ENCODE data around the gene ANXA4.
"Not testable (repeated sequence)": the region's sequence is repeated elsewhere in the genome, so short reads cannot be mapped to it uniquely, and the experiment has no call there.

The ANXA4 gene

GRCh38 chr2:69721022-69721421 is 20.9 kb upstream of the ANXA4 start:
- DNase-seq = no peak

GRCh38 chr2:69723791-69724190 is 18.1 kb upstream of the ANXA4 start:
- DNase-seq = no peak

GRCh38 chr2:69724540-69725159 is 17.3 kb upstream of the ANXA4 start:
- DNase-seq = peak; percentile 56

GRCh38 chr2:69725706-69726360 is 16.1 kb upstream of the ANXA4 start:
- no peak for DNase-seq

GRCh38 chr2:69729266-69729665 is 12.7 kb upstream of the ANXA4 start:
- DNase-seq = no peak

- no peak for DNase-seq
Measured at GRCh38 chr2:69729781-69730180, 12.2 kb upstream of the ANXA4 start.

GRCh38 chr2:69731147-69731970 is 10.6 kb upstream of the ANXA4 start:
- DNase-seq = no peak

- DNase-seq = no peak
Measured at GRCh38 chr2:69733342-69734034, 8.4 kb upstream of the ANXA4 start.

- no peak for DNase-seq
Measured at GRCh38 chr2:69734035-69734611, 7.8 kb upstream of the ANXA4 start.

- DNase-seq = no peak
Measured at GRCh38 chr2:69734854-69735544, 6.9 kb upstream of the ANXA4 start.

- DNase-seq = peak; percentile 2
Measured at GRCh38 chr2:69735686-69736085, 6.2 kb upstream of the ANXA4 start.

- not testable (repeated sequence) for DNase-seq
Measured at GRCh38 chr2:69738149-69738548, 3.8 kb upstream of the ANXA4 start.

GRCh38 chr2:69740502-69740951 is 1.4 kb upstream of the ANXA4 start:
- DNase-seq = no peak

GRCh38 chr2:69741229-69741574 is 732 bp upstream of the ANXA4 start:
- no peak for DNase-seq

- no peak for DNase-seq
Measured at GRCh38 chr2:69742322-69742952, 503 bp downstream of the ANXA4 start.

- DNase-seq = no peak
Measured at GRCh38 chr2:69743847-69744264, 1.9 kb downstream of the ANXA4 start.

- DNase-seq = no peak
Measured at GRCh38 chr2:69744456-69744855, 2.5 kb downstream of the ANXA4 start.

GRCh38 chr2:69745035-69745434 is 3.1 kb downstream of the ANXA4 start:
- DNase-seq = no peak

GRCh38 chr2:69750246-69750645 is 8.3 kb downstream of the ANXA4 start:
- no peak for DNase-seq

- no peak for DNase-seq
Measured at GRCh38 chr2:69753659-69754363, 11.9 kb downstream of the ANXA4 start.

GRCh38 chr2:69754633-69755032 is 12.7 kb downstream of the ANXA4 start:
- no peak for DNase-seq

All from NCI-H2029 treated with DMSO at 0.1 percent for 48 hours (cell line).